HepG2 (cell line): ENCODE measurements around the gene ZNF540. TPM values are rescaled to one million over a fixed set of nuclear protein-coding genes. Genes with fewer than 3 reads are reported as not detected.

Experiments used
- ATAC-seq: fragments of 200-7000 bp; cut with Tn5 transposase; 3 replicates; pipeline ENCODE4 v1.9.1; 2020; ENCODE audit warnings: mild to moderate bottlenecking, moderate library complexity
- BruUV-seq: library from RNA; stranded (reverse); fragments of 400-500 nt; replicated peaks from 2 replicates; lab custom pipeline; 2021; lab: Mats Ljungman, UMichigan
- CTCF ChIA-PET: fragments of 300-600 bp; formaldehyde crosslinking; extraction: SDS; loops from one replicate; lab custom pipeline; 2021; ENCODE audit warnings: low total read pairs, inconsistent platforms, low intra/inter-chr PET ratio; lab: Yijun Ruan, JAX
- POLR2A ChIA-PET: fragments of 350-600 bp; sonication (Branson Sonifier 250); formaldehyde crosslinking; loops from one replicate; lab custom pipeline; 2020; ENCODE audit warnings: antibody characterized with exemption, inconsistent platforms; lab: Yijun Ruan, JAX
- DNase-seq: peaks from one replicate; pipeline ENCODE4 v3.0.0-alpha.2; 2015; ENCODE audit warnings: low spot score
- FAIRE-seq: peaks from 3 replicates; lab custom pipeline; 2011; peaks lifted over from hg19 to GRCh38; lab: Jason Lieb, UNC
- H2AFZ ChIP-seq: one replicate; pipeline ENCODE4 v1.6.1; 2011; ENCODE audit warnings: low read length, inconsistent platforms
- H3K27ac ChIP-seq: fragments of 300-600 bp; 3 replicates; pipeline ENCODE4 v1.8.0; 2011; ENCODE audit warnings: mixed run types, mild to moderate bottlenecking, mixed read lengths, low read length, inconsistent platforms; ENCODE audit not compliant: insufficient read depth; ENCODE audit errors: extremely low read length
- H3K27me3 ChIP-seq, 2 experiments: fragments of 200-600 bp in 1 of 2; 2 replicates in 1 of 2; 3 replicates in 1 of 2; pipeline versions ENCODE4 v1.6.0 to v1.8.0; 2011; ENCODE audit warnings: low read length in 2 of 2, mild to moderate bottlenecking in 2 of 2, moderate library complexity in 2 of 2, inconsistent platforms in 1 of 2; ENCODE audit not compliant: insufficient read depth in 2 of 2, control insufficient read depth in 1 of 2
- H3K36me3 ChIP-seq, 2 experiments: fragments of 200-600 bp in 1 of 2; replicated peaks in 1 of 2; 2 replicates in 1 of 2; 3 replicates in 1 of 2; pipeline versions ENCODE4 v1.5.1 to v1.8.0; 2011; ENCODE audit warnings: low read length in 2 of 2, inconsistent platforms in 1 of 2; ENCODE audit not compliant: insufficient read depth in 2 of 2, control insufficient read depth in 1 of 2
- H3K4me1 ChIP-seq: 2 replicates; pipeline ENCODE4 v1.5.1; 2012; ENCODE audit warnings: low read length, inconsistent platforms; ENCODE audit not compliant: insufficient read depth
- H3K4me2 ChIP-seq: 2 replicates; pipeline ENCODE4 v1.6.0; 2011; ENCODE audit warnings: low read depth, low read length, inconsistent platforms
- H3K4me3 ChIP-seq, 3 experiments: fragments of 200-600 bp in 1 of 3; sonication (generic), shearing (Covaris generic) in 1 of 3; replicated peaks in 1 of 3; 2 replicates each; pipeline ENCODE4 v1.5.1; 2011 to 2016; ENCODE audit warnings: low read length in 3 of 3, inconsistent platforms in 2 of 3, low read depth in 2 of 3, mild to moderate bottlenecking in 2 of 3, control low read depth in 1 of 3, mixed read lengths in 1 of 3; ENCODE audit not compliant: insufficient read depth in 1 of 3
- H3K79me2 ChIP-seq: one replicate; pipeline ENCODE4 v1.6.1; 2011; ENCODE audit warnings: low read length, inconsistent platforms; ENCODE audit not compliant: insufficient read depth
- H3K9ac ChIP-seq: 2 replicates; pipeline ENCODE4 v1.6.0; 2011; ENCODE audit warnings: mild to moderate bottlenecking, low read depth, low read length, inconsistent platforms; ENCODE audit not compliant: insufficient read depth
- H3K9me3 ChIP-seq: 2 replicates; pipeline ENCODE4 v1.5.1; 2012; ENCODE audit warnings: mild to moderate bottlenecking, low read length
- H4K20me1 ChIP-seq: 2 replicates; pipeline ENCODE4 v1.6.0; 2011; ENCODE audit warnings: inconsistent platforms, mild to moderate bottlenecking, low read length, moderate library complexity; ENCODE audit not compliant: insufficient read depth
- CC2D1A ChIP-seq: sonication (generic); formaldehyde crosslinking; IDR thresholded peaks from 2 replicates; pipeline ENCODE4 v1.8.1; 2023; ENCODE audit warnings: mild to moderate bottlenecking, missing genetic modification reagents
- ESRRA ChIP-seq: sonication (generic); formaldehyde crosslinking; IDR thresholded peaks from 2 replicates; pipeline ENCODE4 v1.5.1; 2020; ENCODE audit warnings: mild to moderate bottlenecking, low read depth, missing genetic modification reagents
- HDAC2 ChIP-seq: sonication (generic); formaldehyde crosslinking; IDR thresholded peaks from 2 replicates; pipeline ENCODE4 v1.4.0; 2020; ENCODE audit warnings: missing genetic modification reagents
- HNF1A ChIP-seq, 2 experiments: sonication (generic) in 1 of 2; formaldehyde crosslinking in 1 of 2; IDR thresholded peaks; 2 replicates each; pipeline versions ENCODE4 v1.4.0 to v1.6.1; 2016 to 2020; ENCODE audit warnings: borderline replicate concordance in 1 of 2, low read depth in 1 of 2, mild to moderate bottlenecking in 1 of 2, missing genetic modification reagents in 1 of 2
- JUN ChIP-seq: sonication (generic); formaldehyde crosslinking; IDR thresholded peaks from 2 replicates; pipeline ENCODE4 v1.4.0; 2020; ENCODE audit warnings: mild to moderate bottlenecking, missing genetic modification reagents
- MXD1 ChIP-seq: sonication (generic); formaldehyde crosslinking; IDR thresholded peaks from 2 replicates; pipeline ENCODE4 v1.4.0; 2020; ENCODE audit warnings: mild to moderate bottlenecking, missing genetic modification reagents
- NFKBIZ ChIP-seq: IDR thresholded peaks from 2 replicates; pipeline ENCODE4 v1.6.1; 2018; ENCODE audit warnings: missing genetic modification reagents, missing compliant biosample characterization
- RAD51 ChIP-seq: fragments of 450-650 bp; IDR thresholded peaks from 2 replicates; pipeline ENCODE4 v1.6.1; 2016; ENCODE audit warnings: borderline replicate concordance
- TCF7 ChIP-seq: sonication (generic); IDR thresholded peaks from 2 replicates; pipeline ENCODE4 v1.6.1; 2016; ENCODE audit warnings: antibody characterized with exemption, low read depth
- TFDP1 ChIP-seq: IDR thresholded peaks from 2 replicates; pipeline ENCODE4 v1.6.1; 2016; ENCODE audit warnings: missing compliant biosample characterization, missing genetic modification reagents, borderline replicate concordance
- ZNF414 ChIP-seq: sonication (generic); formaldehyde crosslinking; IDR thresholded peaks from 2 replicates; pipeline ENCODE4 v1.5.0; 2020; ENCODE audit warnings: missing genetic modification reagents
- ZNF44 ChIP-seq: sonication (generic); formaldehyde crosslinking; IDR thresholded peaks from 2 replicates; pipeline ENCODE4 v1.5.1; 2020; ENCODE audit warnings: mild to moderate bottlenecking, missing genetic modification reagents
- ZNF740 ChIP-seq: sonication (generic); formaldehyde crosslinking; IDR thresholded peaks from 2 replicates; pipeline ENCODE4 v1.4.0; 2020; ENCODE audit warnings: missing genetic modification reagents
- ZNF781 ChIP-seq: sonication (generic); formaldehyde crosslinking; IDR thresholded peaks from 2 replicates; pipeline ENCODE4 v1.5.1; 2020; ENCODE audit warnings: borderline replicate concordance, mild to moderate bottlenecking, missing genetic modification reagents; ENCODE audit errors: not compliant biosample characterization
- WGBS: methylation state at CpG from one replicate; pipeline ENCODE4 v1.1.6; 2017; ENCODE audit warnings: low lambda C conversion rate; 5-methylcytosine and 5-hydroxymethylcytosine counted together
- in situ Hi-C: cut with HindIII; loops from 2 replicates; pipeline ENCODE4 v1.10.0; 2017; ENCODE audit warnings: low pct_unique_long_range_greater_than_20kb; ENCODE audit not compliant: extremely low pct_ligation_motif_present
- intact Hi-C: fragments of 100-400 bp; cut with micrococcal nuclease; formaldehyde crosslinking; loops from one replicate; pipeline ENCODE4 v1.10.0; 2022; ENCODE audit not compliant: unreplicated experiment
- polyA plus RNA-seq, 8 experiments: library from polyadenylated mRNA; depleted of rRNA in 3 of 8; stranded (reverse) in 7 of 8; unstranded in 1 of 8; fragments of >200 nt; fragmentation: Illumina TruSeq in 4 of 8; extraction: Trizol in 4 of 8; gene quantifications; 2 replicates each; pipeline versions ENCODE4 v1.2.1 to v1.2.3, GENCODE V29; 2011 to 2016; ENCODE audit warnings: low read depth in 4 of 8, missing spikeins in 1 of 8, mixed read lengths in 1 of 8; ENCODE audit not compliant: insufficient read depth in 1 of 8
- total RNA-seq, 5 experiments: library from RNA; depleted of rRNA; stranded (reverse); fragments of >200 nt; fragmentation: Illumina TruSeq; extraction: Trizol; gene quantifications; 2 replicates each; pipeline ENCODE4 v1.2.3, GENCODE V29; 2016; ENCODE audit warnings: low read depth in 1 of 5

Gene ZNF540
- total and polyA plus RNA-seq, 2 of the 13 experiments (the other 11 are each of a cell fraction or from before 2014, with no cell fraction given): 0.21 to 0.40 TPM

- POLR2A ChIA-PET: interaction anchor here (1.0 to 1.5 kb wide), 5 partner anchors 35 to 338 kb away, joined by 3 to 11 read pairs (median 4); partner anchors contain the start of genes ZNF540 and ZNF571
- H3K36me3 ChIP-seq: no peaks in the 10 kb centered on the region
- intact Hi-C loops: loop anchor here (1.0 to 5.0 kb wide), 4 partner anchors 37 to 188 kb away; partner anchors contain the start of genes ZNF540, ZNF569, ZNF570 and ZNF571
- peak within 1 kb of the TSS; percentile 87 for H3K9ac ChIP-seq
- H3K4me2 ChIP-seq: peak within 1 kb of the TSS; percentile 98
- FAIRE-seq (no peak), DNase-seq (peak; percentile 81), ATAC-seq (peak; percentile 90)
- H3K4me1 ChIP-seq: peaks cover 15% of the 10 kb centered on the region
- peak within 1 kb of the TSS; percentile 31 for H2AFZ ChIP-seq
- BruUV-seq: no TSS peak
- peaks cover 37% of the 10 kb centered on the region for H3K79me2 ChIP-seq
- 0% methylated on average over 6 of the region's 34 CpGs for WGBS
- H3K9me3 ChIP-seq: peaks cover 6% of the 10 kb centered on the region; the same call in 1 of the 2 replicates
- H3K27ac ChIP-seq: peak within 1 kb of the TSS; percentile 94
- CTCF ChIA-PET: no interaction called here
- peak within 1 kb of the TSS; percentile 87 to 97 (median 93) for H3K4me3 ChIP-seq
- H3K27me3 ChIP-seq: no peaks in the 10 kb centered on the region; a peak in 1 of 5 replicates
- H4K20me1 ChIP-seq: no peaks in the 10 kb centered on the region
- in situ Hi-C loops: no loop called here
- TF ChIP-seq ZNF44 (peak; percentile 53; the same call in 1 of the 2 replicates), RAD51 (no peak), NFKBIZ (CRISPR knock-in tag) (no peak; the same call in 1 of the 2 replicates), TCF7 (no peak), JUN (CRISPR knock-in tag) (no peak), ZNF781 (no peak), CC2D1A (CRISPR knock-in tag) (0 out of 2 replicates have a peak, but pooled peaks have one; percentile 10), ZNF740 (CRISPR knock-in tag) (no peak), TFDP1 (CRISPR knock-in tag) (peak; percentile 64), ZNF414 (peak; percentile 96; the same call in 1 of the 2 replicates), ESRRA (CRISPR knock-in tag) (no peak), HDAC2 (CRISPR knock-in tag) (no peak; the same call in 1 of the 2 replicates), MXD1 (CRISPR knock-in tag) (0 out of 2 replicates have a peak, but pooled peaks have one; percentile 48), HNF1A (IDR thresholded peaks at IDR 0.05; ENCODE audit: low read depth) (no peak), HNF1A (CRISPR knock-in tag; IDR thresholded peaks at IDR 0.05; ENCODE audit: borderline replicate concordance) (no peak)
These were observed 60.6 kb downstream of the ZNF540 start, which contains the start of gene ZFP30 for GRCh38 chr19:37655301-37655688. TSS of gene ZFP30 (minus strand) at chr19:37655465. CDS start at chr19:37647822, 7,643 bp downstream.
